HepG2 (cell line): ENCODE measurements around the gene RHBDD3. TPM values are rescaled to one million over a fixed set of nuclear protein-coding genes. Genes with fewer than 3 reads are reported as not detected.
"Not testable (repeated sequence)": the region's sequence is repeated elsewhere in the genome, so short reads cannot be mapped to it uniquely, and the experiment has no call there.

Experiments used
- ATAC-seq: fragments of 200-7000 bp; cut with Tn5 transposase; 3 replicates; pipeline ENCODE4 v1.9.1; 2020; ENCODE audit warnings: mild to moderate bottlenecking, moderate library complexity
- BruUV-seq: library from RNA; stranded (reverse); fragments of 400-500 nt; replicated peaks from 2 replicates; lab custom pipeline; 2021; lab: Mats Ljungman, UMichigan
- CTCF ChIA-PET: fragments of 300-600 bp; formaldehyde crosslinking; extraction: SDS; loops from one replicate; lab custom pipeline; 2021; ENCODE audit warnings: low total read pairs, inconsistent platforms, low intra/inter-chr PET ratio; lab: Yijun Ruan, JAX
- POLR2A ChIA-PET: fragments of 350-600 bp; sonication (Branson Sonifier 250); formaldehyde crosslinking; loops from one replicate; lab custom pipeline; 2020; ENCODE audit warnings: antibody characterized with exemption, inconsistent platforms; lab: Yijun Ruan, JAX
- DNase-seq: peaks from one replicate; pipeline ENCODE4 v3.0.0-alpha.2; 2015; ENCODE audit warnings: low spot score
- FAIRE-seq: peaks from 3 replicates; lab custom pipeline; 2011; peaks lifted over from hg19 to GRCh38; lab: Jason Lieb, UNC
- H2AFZ ChIP-seq: one replicate; pipeline ENCODE4 v1.6.1; 2011; ENCODE audit warnings: low read length, inconsistent platforms
- H3K27ac ChIP-seq: fragments of 300-600 bp; 3 replicates; pipeline ENCODE4 v1.8.0; 2011; ENCODE audit warnings: mixed run types, mild to moderate bottlenecking, mixed read lengths, low read length, inconsistent platforms; ENCODE audit not compliant: insufficient read depth; ENCODE audit errors: extremely low read length
- H3K27me3 ChIP-seq, 2 experiments: fragments of 200-600 bp in 1 of 2; 2 replicates in 1 of 2; 3 replicates in 1 of 2; pipeline versions ENCODE4 v1.6.0 to v1.8.0; 2011; ENCODE audit warnings: low read length in 2 of 2, mild to moderate bottlenecking in 2 of 2, moderate library complexity in 2 of 2, inconsistent platforms in 1 of 2; ENCODE audit not compliant: insufficient read depth in 2 of 2, control insufficient read depth in 1 of 2
- H3K36me3 ChIP-seq, 2 experiments: fragments of 200-600 bp in 1 of 2; replicated peaks in 1 of 2; 2 replicates in 1 of 2; 3 replicates in 1 of 2; pipeline versions ENCODE4 v1.5.1 to v1.8.0; 2011; ENCODE audit warnings: low read length in 2 of 2, inconsistent platforms in 1 of 2; ENCODE audit not compliant: insufficient read depth in 2 of 2, control insufficient read depth in 1 of 2
- H3K4me1 ChIP-seq: 2 replicates; pipeline ENCODE4 v1.5.1; 2012; ENCODE audit warnings: low read length, inconsistent platforms; ENCODE audit not compliant: insufficient read depth
- H3K4me2 ChIP-seq: 2 replicates; pipeline ENCODE4 v1.6.0; 2011; ENCODE audit warnings: low read depth, low read length, inconsistent platforms
- H3K4me3 ChIP-seq, 3 experiments: fragments of 200-600 bp in 1 of 3; sonication (generic), shearing (Covaris generic) in 1 of 3; replicated peaks in 1 of 3; 2 replicates each; pipeline ENCODE4 v1.5.1; 2011 to 2016; ENCODE audit warnings: low read length in 3 of 3, inconsistent platforms in 2 of 3, low read depth in 2 of 3, mild to moderate bottlenecking in 2 of 3, control low read depth in 1 of 3, mixed read lengths in 1 of 3; ENCODE audit not compliant: insufficient read depth in 1 of 3
- H3K79me2 ChIP-seq: one replicate; pipeline ENCODE4 v1.6.1; 2011; ENCODE audit warnings: low read length, inconsistent platforms; ENCODE audit not compliant: insufficient read depth
- H3K9ac ChIP-seq: 2 replicates; pipeline ENCODE4 v1.6.0; 2011; ENCODE audit warnings: mild to moderate bottlenecking, low read depth, low read length, inconsistent platforms; ENCODE audit not compliant: insufficient read depth
- H3K9me3 ChIP-seq: 2 replicates; pipeline ENCODE4 v1.5.1; 2012; ENCODE audit warnings: mild to moderate bottlenecking, low read length
- H4K20me1 ChIP-seq: 2 replicates; pipeline ENCODE4 v1.6.0; 2011; ENCODE audit warnings: inconsistent platforms, mild to moderate bottlenecking, low read length, moderate library complexity; ENCODE audit not compliant: insufficient read depth
- PRPF4 ChIP-seq: fragments of 200-400 bp; formaldehyde crosslinking; IDR thresholded peaks from 2 replicates; pipeline ENCODE4 v1.6.1; 2016; ENCODE audit warnings: low read length, low read depth; ENCODE audit not compliant: poor library complexity, severe bottlenecking
- ZNF121 ChIP-seq: sonication (generic); formaldehyde crosslinking; IDR thresholded peaks from 2 replicates; pipeline ENCODE4 v1.5.0; 2020; ENCODE audit warnings: mild to moderate bottlenecking, missing genetic modification reagents
- ZNF768 ChIP-seq: sonication (generic); formaldehyde crosslinking; IDR thresholded peaks from 2 replicates; pipeline ENCODE4 v1.4.0; 2020; ENCODE audit warnings: missing genetic modification reagents
- ZNF770 ChIP-seq: sonication (generic); formaldehyde crosslinking; IDR thresholded peaks from 2 replicates; pipeline ENCODE4 v1.5.0; 2020; ENCODE audit warnings: mild to moderate bottlenecking, missing genetic modification reagents
- WGBS: methylation state at CpG from one replicate; pipeline ENCODE4 v1.1.6; 2017; ENCODE audit warnings: low lambda C conversion rate; 5-methylcytosine and 5-hydroxymethylcytosine counted together
- in situ Hi-C: cut with HindIII; loops from 2 replicates; pipeline ENCODE4 v1.10.0; 2017; ENCODE audit warnings: low pct_unique_long_range_greater_than_20kb; ENCODE audit not compliant: extremely low pct_ligation_motif_present
- intact Hi-C: fragments of 100-400 bp; cut with micrococcal nuclease; formaldehyde crosslinking; loops from one replicate; pipeline ENCODE4 v1.10.0; 2022; ENCODE audit not compliant: unreplicated experiment
- polyA plus RNA-seq, 8 experiments: library from polyadenylated mRNA; depleted of rRNA in 3 of 8; stranded (reverse) in 7 of 8; unstranded in 1 of 8; fragments of >200 nt; fragmentation: Illumina TruSeq in 4 of 8; extraction: Trizol in 4 of 8; gene quantifications; 2 replicates each; pipeline versions ENCODE4 v1.2.1 to v1.2.3, GENCODE V29; 2011 to 2016; ENCODE audit warnings: low read depth in 4 of 8, missing spikeins in 1 of 8, mixed read lengths in 1 of 8; ENCODE audit not compliant: insufficient read depth in 1 of 8
- total RNA-seq, 5 experiments: library from RNA; depleted of rRNA; stranded (reverse); fragments of >200 nt; fragmentation: Illumina TruSeq; extraction: Trizol; gene quantifications; 2 replicates each; pipeline ENCODE4 v1.2.3, GENCODE V29; 2016; ENCODE audit warnings: low read depth in 1 of 5

The RHBDD3 gene
- total and polyA plus RNA-seq, 2 of the 13 experiments (the other 11 are each of a cell fraction or from before 2014, with no cell fraction given), result 12.1 to 26.7 TPM

DNA sequence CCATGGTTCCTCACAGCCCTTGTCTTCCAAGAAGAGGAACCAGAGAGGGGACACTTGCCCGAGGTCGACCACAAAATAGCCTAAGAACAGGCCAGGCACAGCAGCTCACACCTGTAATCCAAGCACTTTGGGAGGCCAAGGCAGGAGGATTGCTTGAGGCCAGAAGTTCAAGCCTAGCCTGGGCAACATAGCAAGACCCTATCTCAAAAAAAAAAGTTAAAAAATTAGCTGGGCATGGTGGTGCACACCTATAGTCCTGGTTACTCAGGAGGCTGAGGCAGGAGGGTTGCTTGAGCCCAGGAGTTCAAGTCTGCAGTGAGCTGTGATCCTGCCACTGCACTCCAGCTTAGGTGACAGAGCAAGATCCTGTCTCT lies 48.4 kb downstream of the RHBDD3 start:
- POLR2A ChIA-PET, CTCF ChIA-PET, intact Hi-C loops, H2AFZ ChIP-seq, H3K4me3 ChIP-seq, in situ Hi-C loops, H3K9me3 ChIP-seq, BruUV-seq, H3K79me2 ChIP-seq, FAIRE-seq, DNase-seq, H4K20me1 ChIP-seq, ATAC-seq, H3K9ac ChIP-seq, H3K27ac ChIP-seq, H3K36me3 ChIP-seq: not testable (repeated sequence)
- Histone ChIP-seq H3K4me2 (peak overlapping the region; percentile 80; the same call in 1 of the 2 replicates), H3K27me3 (peaks cover 2 to 11% of the 10 kb centered on the region in 2 experiments; a peak in 3 of 5 replicates), H3K4me1 (peaks cover 41% of the 10 kb centered on the region)
- 21% methylated on average over 2 of the region's 2 CpGs for WGBS
- TF ChIP-seq ZNF121 (CRISPR knock-in tag) (peak; percentile 76), ZNF770 (CRISPR knock-in tag) (0 out of 2 replicates have a peak, but pooled peaks have one; percentile 23)
- TF ChIP-seq, all 625 proteins: peak for 2; not testable (repeated sequence) for 623

DNA sequence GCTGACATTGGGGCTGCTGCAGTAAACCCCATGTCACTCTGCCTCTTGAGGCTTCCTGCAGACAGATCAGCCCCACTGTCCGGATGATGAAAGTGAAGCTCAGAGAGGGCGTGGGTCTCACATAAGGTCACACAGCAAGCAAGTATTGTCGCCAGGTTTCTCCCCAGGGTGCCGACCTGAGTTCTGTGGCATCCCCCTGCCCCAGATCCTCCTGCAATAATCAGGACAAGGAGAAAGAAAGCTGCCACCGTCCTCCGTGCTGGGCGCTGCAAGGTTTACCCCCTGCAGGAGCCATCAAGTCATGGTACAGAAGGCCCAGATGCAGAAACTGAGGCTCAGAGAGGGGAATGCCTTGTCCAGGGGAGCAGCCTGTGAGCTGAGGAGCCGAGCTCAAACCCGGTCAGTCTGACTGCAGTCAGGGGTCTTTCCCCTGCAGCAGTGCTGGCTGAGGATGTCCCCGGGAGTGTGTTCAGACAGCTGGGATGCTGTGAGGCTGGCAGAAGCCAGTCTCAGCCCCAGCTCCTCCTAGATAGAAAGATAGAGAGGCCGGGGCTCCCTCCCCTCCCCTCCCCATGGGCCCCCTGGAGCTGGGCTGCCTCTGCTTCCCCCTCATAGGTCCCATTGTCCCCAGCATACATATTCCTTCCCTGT lies 48.9 kb downstream of the RHBDD3 start:
- ATAC-seq, result no peak
- in situ Hi-C loops, result no loop called here

More for the DNA sequence above, 48.9 kb downstream of the RHBDD3 start:
- no peak overlapping the region for H3K9ac ChIP-seq
- H3K27ac ChIP-seq, result no peak overlapping the region
- DNase-seq, result no peak
- H3K79me2 ChIP-seq, result no peaks in the 10 kb centered on the region
- whole genome bisulfite sequencing, result 67% methylated on average over 3 of the region's 11 CpGs
- H3K4me1 ChIP-seq, result peaks cover 41% of the 10 kb centered on the region
- no peak for FAIRE-seq
- H3K36me3 ChIP-seq, result no peaks in the 10 kb centered on the region
- H4K20me1 ChIP-seq, result no peaks in the 10 kb centered on the region
- no peaks in the 10 kb centered on the region for H3K9me3 ChIP-seq
- intact Hi-C loops, result no loop called here
- TF ChIP-seq PRPF4, result no peak
- peak; percentile 99 for TF ChIP-seq ZNF768
- H3K4me2 ChIP-seq, result no peak overlapping the region
- ChIA-PET POLR2A (no interaction called here), CTCF (no interaction called here)
- H2AFZ ChIP-seq, result no peak overlapping the region
- no TSS peak for BruUV-seq
- H3K27me3 ChIP-seq, result peaks cover 2 to 11% of the 10 kb centered on the region in 2 experiments; a peak in 3 of 5 replicates
- H3K4me3 ChIP-seq, result no peak overlapping the region
